AG08396 (cell line): ENCODE data around the gene MAML3.

Experiments used
- DNase-seq: peaks from one replicate; pipeline ENCODE4 v3.0.0; 2012; ENCODE audit warnings: low spot score, mixed read lengths

MAML3 gene

DNA sequence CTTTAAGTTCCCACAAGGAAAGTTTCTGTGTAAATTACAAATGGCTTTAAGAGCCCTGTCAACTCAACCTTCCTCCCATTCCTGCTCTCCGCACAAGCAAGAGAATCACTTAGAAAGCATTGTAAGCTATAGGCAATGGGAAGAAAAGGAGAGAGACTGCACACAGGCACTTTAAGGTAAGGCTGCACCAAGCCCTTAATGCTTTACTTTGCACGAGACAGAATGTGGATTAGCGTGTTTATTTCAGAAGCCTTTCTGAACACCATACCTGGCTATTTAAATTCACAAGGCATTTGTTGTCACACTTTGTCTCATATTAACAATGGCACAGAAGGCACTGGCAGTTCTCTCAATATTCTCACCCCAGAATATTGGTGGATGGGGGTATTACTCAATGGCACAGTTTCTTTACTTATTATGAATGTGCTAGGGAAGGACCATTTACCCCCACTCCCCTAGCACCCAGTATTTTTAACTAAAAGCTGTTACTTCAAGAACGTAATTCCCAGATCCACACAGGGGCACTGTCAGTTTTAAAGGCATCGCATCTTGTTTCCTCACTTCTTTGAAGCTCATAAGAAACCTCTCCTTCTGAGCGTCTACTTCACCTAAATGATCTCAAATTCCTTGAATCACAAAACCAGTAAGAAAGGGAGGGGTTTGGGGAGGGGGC is 150.0 kb downstream of the MAML3 start:
- no peak for DNase-seq

DNA sequence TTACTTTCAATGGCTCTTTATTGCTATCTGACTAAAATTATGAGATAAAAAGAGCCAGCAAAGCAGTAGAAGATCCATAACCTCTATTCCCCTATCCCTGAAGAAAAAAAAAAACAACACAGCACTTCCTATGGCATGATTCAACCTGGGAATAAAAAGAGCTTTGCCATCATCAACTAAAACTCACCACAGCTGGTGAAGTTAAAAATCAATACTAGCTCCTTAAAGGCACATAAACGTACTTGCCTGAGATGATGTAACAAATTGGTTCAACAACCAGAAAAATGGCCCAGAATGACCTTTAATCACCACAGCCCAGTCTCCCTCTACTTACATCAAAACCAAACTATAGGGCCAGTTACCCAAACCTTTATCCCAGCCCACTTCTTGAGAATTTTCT is 153.8 kb downstream of the MAML3 start:
- no peak for DNase-seq

DNA sequence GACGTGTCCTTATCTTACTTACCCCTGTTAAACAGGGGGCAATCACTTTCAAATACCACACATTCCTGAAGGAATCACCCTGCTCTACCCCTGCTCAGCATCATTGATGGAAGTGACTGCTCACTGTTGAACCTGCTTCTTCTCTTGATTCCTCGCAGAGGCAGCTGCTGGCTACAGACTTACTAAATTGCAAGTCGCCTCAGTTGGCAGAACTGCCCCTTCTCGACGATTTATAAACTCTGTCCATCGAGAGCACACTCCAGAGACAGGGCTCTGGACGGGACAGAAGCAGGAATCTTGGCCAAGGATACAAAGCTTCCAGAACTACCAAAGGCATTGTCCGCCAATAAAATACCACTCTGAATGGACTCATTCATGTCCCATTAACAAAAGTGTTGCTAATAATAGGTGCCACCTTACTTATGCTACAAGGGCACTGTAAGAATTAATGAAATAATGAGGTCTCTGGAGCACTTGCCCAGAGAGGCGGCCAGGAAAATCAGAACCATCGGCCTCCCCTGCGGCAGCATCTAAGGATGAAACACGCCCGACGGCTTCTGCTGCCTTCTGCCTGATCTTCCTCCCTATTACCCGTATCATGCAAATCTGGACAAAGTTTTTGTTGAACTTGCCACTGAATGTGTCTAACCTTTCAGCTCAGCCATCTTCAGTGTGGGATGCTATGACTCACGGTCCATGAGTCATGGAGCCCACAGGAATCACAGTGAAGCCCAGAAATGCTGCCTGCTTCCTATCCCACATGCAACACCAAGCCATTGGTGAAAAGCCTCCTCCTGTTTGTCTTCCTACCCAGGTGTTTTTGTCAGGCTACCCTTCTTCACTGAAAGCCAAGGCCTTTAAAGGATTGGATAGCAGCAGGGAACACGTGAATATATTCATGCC is 164.9 kb downstream of the MAML3 start:
- DNase-seq = peak; percentile 84

DNA sequence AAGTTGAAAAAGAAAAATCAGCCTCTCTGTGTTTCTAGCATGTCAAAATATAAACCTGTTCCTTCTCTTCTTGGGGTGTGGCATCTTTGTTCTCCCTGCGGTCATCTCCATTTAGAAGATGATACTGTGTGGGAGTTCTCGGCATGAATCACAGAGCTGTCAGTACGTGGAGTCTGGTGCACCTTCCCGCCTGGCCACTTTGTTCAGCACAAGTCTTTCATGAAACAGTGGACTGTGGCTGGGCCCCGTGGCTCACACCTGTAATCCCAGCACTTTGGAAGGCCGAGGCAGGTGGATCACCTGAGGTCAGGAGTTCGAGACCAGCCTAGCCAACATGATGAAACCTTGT is 166.5 kb downstream of the MAML3 start:
- no peak for DNase-seq

DNA sequence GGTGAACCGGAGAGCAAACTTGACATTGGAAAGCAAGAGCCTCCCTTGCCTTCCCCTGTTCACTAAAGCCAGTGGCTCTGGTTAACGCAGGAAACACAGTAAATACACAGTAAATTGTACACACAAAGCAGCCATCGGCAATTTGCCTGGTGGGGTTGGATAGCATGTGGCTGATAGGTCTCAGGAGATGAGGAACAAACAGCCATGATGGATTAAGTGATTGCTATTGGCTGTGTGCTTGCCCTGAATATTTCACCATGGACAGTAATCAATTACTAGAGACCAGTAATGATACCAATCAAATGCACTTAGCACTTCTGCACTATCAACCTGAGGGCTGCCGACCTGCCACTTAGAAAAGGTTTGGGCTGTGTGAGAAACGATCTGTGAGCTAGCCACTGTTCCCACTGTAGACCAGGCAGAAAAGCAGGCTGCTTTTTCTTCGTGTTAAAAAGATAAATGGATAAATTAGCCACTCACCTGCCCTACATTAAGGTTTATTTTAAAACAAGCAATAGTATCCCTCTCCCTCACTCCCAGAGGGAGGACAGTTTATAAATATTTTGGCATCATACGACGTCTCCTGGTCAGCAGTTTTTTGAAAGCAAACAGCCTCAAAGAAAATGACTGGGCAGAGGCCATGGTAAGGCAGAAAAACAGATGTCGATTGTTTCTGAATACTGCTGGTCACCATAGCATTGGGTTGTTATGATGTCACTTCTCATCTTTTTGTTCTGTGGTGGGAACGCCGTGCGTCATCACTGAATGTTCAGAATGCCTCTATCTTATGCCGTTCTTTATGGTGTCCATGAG is 167.1 kb downstream of the MAML3 start:
- DNase-seq = no peak

DNA sequence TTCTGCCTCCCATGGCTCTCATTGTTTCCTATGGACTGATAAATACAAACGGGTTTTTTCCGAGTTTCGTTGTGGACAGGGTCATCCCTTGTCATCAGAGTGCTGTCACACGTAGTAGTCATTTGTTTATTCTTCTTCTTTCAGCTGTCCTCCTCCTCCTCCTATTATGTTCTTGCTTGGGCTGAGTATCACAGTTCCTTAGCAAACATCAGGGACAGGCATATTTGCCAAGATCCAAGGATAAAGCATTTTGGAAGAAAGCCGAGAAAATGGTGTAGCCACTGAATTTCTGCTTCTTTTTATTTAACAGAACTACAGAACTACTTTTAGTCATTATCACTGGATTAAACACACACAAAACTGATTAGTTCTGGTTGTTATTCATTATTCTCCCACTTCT is 167.9 kb downstream of the MAML3 start:
- DNase-seq = no peak

DNA sequence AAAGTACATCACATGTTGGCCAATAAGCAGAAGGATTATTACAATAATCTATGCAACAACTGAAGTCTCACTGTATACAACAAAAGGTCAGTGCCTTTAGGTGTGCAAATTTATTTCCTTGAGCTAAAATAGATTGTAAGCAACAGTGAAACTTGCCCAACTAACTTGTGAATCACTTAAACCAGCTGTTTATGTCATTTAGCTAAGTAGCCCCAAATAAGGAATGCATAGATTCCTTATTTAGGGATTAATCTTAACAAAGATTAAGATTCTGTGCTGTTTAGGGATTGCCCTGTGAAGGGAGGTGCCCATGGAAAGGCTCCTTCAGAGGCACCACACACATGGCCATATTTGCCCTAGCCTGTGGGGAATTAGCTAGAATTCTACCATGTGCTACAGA is 168.6 kb downstream of the MAML3 start:
- DNase-seq = no peak

DNA sequence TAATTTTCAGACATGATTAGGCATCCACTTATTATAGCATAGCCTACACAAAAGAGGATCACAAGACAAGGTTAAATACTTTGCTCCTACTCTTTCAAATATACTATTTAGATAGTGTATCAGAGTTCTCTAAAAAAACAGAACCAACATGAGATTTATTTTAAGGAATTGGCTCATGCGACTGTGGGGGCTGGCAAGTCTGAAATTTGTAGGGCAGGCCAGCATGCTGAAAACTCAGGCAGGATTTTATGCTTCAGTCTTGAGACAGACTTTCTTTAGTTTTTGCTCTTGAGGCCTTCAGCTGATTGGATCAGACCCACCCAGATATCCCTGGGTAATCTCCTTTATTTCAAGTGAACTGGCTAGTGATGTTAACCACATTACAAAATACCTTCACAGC is 169.5 kb downstream of the MAML3 start:
- no peak for DNase-seq

DNA sequence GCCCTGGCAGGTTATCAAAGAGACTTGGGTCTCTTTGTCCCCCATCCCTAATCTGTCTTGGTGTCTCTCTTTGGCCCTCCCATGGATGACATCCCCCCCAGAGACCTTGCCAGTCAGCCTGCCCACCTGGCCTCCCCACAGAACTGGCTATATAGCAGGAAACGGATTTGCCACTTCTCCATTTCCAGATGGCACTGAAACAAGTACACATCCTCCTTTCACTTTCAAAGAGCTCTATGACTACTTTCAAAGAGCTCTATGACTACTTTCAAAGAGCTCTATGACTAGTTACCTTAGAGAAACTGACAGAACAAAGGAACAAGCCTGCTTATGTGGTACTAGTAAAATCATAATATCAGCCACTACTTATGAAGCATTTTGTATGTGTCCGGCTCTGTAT is 175.3 kb downstream of the MAML3 start:
- DNase-seq = no peak

DNA sequence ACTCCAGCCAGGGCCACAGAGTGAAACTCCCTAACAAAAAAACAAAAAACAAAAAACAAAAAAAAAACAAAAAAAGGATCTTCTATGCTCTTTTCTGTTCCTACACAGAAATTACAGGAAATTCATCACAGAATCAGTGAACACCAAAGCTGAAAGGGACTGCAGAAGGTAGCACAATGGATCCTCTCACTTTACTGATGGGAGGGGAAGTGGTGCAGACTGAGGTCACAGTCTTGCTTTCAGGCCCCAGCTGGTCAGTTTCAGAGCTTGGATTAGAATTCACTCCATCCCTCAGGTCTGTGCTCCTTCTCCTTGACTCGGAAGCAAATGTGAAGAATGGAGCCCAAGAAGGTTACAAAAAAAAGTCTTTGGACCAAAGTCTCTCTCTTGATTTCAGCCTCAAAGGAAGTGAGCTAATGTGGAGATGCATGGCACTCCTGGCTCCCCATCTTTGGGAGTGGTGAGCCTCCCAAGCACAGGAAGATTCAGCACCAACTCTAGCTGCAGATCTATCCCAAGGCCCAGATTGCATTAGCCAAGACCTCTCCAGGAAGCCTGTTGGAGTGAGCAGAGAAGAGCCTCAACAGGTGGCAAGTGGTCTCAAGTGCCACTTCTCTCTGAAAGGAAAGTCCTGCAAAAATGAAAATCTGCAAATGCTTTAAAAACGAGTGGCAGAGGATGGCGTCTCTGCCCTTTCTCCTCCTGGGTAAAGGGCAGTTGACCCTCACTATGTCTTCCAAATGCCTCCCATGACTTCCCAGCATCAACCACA is 176.0 kb downstream of the MAML3 start:
- no peak for DNase-seq

DNA sequence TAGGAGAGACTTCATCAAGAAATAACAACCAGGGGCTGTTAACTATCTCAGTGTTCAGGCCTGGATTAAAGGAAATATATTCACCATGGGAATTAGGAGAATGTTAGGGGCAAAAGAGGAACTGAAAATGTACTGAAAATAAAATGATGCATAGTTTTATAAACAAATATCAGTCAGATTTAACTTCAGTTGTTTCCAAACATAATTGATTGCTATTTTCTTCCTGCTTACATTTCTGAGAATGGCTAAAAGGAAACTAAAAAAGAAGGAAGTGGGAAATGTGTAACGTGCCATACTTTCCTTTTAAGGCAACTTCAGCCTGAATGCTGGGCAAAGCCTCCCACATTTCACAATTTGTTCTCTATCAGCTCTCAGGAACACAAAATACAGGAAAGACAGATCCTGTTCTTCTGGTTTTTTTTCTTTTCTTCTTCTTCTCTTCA is 178.1 kb downstream of the MAML3 start:
- DNase-seq = no peak

DNA sequence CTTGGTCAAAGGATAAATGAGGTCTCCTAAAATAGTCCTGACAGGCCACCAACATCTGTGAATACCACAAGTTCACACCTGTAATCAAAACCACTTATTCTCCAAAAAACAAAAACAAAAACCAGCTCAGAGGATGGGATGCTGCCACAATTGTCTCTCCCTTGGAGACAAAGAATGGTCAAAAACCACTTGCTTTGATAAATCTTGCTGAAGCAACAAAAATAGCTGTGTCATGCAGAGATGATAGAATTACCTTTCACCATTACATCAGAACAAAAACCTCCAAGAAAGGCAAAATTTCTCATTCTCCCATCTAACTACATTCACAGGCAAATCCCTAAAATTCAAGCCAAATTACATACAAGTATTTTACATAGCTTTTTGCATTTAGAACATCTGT is 180.4 kb downstream of the MAML3 start:
- no peak for DNase-seq

DNA sequence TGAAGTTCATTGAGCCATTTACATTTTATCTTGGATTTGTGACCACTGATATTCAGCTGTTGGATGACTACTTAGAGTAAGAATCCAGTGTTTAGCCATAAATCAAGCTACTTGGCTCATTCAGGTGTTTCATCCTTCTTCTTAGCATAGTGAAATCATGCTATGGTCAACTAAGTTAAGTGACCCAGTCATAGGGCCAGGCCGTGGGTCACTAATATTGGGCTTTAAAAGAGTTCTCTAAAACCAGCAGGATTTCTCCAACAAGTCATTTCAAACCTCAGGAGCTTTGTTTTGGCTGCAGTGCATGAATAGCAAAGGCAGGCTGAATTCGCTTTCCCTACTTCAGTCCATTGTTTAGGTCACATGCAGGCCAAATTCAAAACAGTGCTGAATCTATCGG is 181.0 kb downstream of the MAML3 start:
- no peak for DNase-seq

DNA sequence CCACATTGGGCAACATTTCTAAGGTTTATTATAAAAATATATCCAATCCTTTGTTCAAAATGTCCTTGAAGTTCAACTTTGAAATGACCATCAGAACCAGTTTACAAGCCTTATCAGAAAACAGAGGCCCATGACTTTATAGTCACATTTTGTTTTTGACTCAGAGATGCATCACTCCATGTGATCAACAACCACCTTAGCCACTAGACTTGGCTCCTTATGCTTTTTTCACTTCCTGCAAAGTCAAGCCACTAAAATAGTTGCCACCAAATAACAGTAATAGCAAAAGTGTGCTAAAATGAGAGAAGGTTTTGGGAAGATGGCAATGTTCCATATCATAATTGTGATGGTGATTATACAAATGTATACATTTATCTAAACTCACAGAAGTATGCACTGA is 181.7 kb downstream of the MAML3 start:
- DNase-seq = no peak

DNA sequence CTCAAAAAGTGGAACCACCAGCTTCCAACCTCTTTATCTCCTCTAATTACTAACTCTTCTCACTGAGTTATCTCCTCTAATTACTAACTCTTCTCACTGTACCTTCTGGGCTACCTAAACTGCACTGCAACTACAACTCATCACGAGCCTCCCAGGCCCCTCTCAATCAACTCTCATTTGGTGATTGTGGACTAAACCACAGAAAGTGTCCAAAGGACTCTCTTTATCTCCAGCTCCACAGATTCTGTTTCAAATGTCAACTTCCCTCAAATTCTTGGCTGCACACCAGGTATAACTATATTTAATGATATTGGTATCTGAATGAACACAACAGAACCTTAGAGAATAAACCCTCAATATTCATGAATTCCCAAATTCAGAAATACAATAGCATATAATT is 182.9 kb downstream of the MAML3 start:
- no peak for DNase-seq

DNA sequence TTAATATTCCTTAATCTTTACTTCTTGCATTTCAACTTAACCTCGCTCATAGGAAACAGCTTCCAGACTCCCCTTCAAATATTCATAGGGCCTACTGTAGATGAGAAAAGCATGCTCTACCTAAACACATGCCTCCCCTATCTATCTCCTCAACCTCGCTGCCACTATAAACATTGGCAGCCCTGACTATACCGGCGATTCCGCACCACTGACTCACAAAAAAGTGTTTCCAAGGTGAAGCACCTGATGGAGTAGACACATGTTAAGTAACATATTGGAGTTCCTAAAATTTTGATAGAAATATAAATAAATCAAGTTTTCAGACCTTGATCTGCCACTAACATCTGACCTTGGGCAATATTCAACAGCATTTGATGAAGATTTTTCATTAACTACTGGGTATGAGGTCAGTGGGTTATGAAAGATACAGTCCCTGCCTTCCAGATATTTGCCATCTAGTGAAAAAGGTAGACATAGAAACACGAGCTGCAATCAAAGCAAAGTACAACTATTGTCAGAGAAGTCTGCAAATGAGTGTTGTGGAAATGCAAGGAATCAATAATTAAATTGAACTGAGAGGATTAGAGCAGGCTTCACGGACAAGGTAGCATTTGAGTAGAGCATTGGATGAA is 184.2 kb downstream of the MAML3 start:
- DNase-seq = no peak

DNA sequence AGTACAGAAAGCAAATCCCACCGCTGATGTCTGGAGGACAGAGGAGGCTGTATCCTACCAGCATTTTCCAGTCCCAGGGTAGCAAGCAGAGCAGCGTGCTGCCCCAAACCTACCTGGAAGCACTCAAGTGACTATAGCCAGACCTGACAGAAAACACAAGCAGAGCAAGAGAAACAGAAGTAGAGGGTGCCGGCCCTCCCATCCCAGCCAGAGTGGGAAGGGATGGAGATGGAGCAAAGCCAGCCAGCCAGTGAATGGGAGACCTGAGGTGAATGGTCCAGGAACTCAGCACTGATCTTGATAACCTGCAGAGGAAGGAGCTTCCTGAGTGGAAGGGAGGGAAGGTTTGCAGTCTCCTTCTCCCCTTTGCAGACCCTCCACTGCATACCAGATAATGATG is 185.2 kb downstream of the MAML3 start:
- DNase-seq = no peak

DNA sequence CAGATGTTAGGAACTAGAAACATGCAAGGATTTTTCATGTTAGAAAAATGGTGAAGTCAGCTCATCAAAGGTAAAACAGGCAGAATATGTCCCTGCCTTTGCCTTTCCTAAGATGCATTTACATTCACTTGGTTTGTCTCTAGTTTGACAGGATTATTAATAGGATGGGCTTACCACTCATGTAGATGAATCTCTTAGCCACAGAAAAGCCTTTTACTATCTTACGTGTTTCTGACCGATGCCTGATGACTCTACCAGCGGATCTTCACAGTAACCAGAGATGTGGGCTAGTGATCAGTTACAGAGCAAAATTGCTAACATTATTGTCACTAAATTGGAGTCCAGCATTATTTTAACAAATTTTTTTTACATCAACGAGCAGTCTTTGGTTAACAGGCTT is 187.6 kb downstream of the MAML3 start:
- no peak for DNase-seq

DNA sequence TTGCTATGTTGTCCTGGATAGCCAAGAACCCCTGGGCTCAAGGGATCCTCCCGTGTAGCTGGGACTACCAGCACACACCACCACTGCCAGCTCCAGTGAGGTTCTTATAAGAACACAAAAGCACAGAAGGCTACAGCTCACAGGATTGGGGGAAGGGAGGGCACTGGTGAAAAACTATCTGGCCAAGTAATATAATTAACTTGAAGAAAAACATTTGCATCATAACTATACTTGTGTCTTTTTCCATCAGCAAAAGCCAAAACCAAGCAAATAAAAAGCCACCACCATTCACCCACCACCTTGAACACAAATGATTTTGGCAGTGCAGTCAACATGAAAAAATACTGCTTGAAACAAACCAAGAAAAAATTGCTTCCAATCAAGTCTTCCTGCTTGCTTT is 188.2 kb downstream of the MAML3 start:
- DNase-seq = no peak

DNA sequence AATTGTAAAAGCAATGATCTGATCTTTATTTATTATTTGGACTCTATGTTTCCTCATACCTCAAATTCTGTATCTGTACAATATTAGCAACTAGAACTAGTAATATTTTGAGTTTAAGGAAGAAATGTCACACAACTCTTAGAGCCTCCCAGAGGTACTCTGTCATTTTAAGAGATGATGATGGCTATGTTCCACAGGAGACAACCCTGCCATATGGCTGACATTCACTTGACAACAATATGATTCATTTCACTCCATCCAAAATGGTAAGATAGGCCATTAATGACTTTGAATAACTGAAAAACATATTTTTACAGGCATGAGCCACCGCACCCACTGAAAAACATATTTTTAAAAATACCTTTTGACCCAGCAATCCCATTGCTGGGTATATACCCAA is 190.3 kb downstream of the MAML3 start:
- no peak for DNase-seq

DNA sequence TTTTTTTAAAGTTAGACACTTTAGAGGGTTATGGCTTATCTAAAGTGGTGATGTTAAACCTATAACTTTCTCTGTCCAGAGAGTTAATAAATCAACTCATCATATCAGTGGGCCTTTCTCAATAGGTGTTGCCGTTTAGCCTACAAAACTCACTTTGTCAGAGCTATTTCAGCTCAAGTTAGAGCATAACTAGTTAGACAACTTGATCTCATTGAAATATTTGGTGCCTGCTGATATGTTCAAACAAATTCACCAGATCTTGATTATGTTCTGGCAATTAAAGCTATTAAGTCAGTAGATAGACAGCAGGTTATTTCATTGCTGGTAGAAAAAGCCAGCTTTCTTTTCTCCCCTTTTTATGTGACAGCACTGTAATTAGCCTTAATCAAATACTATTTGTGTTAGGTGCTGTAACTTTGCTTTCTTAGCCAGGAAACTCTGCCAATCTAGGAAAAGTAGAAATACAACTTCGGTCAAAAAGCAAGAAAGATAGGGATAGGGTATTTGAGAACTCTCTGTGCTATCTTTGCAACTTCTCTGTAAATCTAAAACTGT is 191.8 kb downstream of the MAML3 start:
- DNase-seq = no peak
